HG03135 (cell line): ENCODE data around the gene HRH1.
"Not testable (repeated sequence)": the region's sequence is repeated elsewhere in the genome, so short reads cannot be mapped to it uniquely, and the experiment has no call there.

Experiments
- ATAC-seq: cut with Tn5 transposase; IDR thresholded peaks from one replicate; pipeline ENCODE4 v1.9.1; 2021; ENCODE audit warnings: mild to moderate bottlenecking, moderate library complexity; ENCODE audit not compliant: unreplicated experiment

Gene HRH1

DNA sequence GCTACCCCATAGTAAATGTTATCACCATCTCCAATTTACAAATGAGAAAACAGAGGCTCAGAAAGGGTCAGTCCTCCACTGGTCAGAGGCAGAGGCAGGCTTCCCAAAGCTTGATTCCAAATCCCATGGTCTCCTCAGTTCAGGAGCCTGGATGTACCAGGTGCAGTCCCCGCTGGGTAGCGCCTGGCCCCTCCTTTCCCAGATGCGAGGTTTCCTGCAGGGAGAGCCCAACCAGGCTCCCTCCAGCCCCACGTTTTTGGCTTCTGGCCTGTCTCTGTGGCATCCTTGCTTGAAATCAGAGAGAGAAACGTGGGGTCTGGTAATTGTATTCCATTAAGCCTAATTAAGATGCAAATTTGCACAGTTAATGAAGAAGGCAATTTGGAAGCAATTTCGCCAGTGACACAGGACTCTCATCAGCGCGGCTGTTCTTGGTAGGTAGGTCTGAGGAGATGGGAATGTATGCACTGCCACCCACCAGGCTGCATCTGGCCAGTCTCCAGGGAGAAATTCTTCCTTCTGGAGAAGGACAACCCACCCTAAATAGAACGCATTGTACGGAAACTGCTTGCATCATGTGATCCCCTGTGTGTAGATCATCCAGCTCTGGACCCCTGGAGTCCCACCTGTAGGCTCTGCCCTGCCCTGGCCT, 50.5 kb downstream of the HRH1 start:
- no peak for ATAC-seq

DNA sequence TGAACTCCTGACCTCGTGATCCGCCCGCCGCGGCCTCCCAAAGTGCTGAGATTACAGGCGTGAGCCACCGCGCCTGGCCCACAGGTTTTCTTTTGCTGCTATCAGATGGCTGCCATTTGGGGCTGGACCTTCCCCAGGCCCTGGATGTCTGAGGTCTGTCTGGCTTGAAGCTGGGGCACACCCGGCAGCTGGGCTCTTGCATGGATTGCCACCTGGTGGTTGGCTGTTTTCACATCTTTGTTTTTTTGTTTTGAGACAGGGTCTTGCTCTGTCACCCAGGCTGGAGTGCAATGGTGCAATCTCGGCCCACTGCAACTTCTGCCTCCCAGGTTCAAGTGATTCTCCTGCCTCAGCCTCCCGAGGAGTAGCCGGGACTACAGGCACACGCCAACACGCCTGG, 51.6 kb downstream of the HRH1 start:
- not testable (repeated sequence) for ATAC-seq

DNA sequence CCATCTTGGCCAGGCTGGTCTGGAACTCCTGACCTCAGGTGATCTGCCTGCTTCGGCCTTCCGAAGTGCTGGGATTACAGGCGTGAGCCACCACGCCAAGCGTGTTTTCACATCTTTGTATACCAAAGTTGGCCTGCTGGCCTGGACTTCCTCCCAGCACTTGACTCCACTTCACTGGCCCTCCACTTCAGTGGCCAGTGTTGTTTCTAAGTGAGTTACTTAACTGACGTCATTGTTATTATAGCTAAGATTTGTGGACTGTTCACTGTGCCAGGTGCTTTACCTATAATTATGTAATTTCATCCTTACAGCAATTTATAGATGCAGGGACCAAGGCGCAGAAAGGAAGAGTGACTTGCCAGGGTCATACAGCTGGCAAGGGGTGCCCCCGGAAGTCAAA, 52.0 kb downstream of the HRH1 start:
- ATAC-seq = no peak

DNA sequence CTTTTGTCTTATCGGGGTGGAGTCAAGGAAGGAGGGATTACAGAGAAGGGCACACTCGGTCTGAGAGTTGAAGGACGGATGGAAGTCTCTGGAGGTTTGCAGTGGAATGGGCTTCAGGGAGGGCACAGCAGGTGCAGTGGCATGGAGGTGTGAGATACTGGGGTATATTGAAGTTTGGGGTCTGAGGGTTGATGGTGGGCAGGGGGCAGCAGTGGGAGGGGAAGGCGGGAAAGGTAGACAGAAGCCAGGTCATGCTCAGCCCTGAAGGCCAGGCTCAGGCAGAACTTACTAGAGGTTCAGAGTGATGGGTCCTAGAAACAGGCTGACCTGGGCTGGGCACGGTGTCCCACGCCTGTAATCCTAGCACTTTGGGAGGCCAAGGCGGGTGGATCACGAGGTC, 52.7 kb downstream of the HRH1 start:
- no peak for ATAC-seq

DNA sequence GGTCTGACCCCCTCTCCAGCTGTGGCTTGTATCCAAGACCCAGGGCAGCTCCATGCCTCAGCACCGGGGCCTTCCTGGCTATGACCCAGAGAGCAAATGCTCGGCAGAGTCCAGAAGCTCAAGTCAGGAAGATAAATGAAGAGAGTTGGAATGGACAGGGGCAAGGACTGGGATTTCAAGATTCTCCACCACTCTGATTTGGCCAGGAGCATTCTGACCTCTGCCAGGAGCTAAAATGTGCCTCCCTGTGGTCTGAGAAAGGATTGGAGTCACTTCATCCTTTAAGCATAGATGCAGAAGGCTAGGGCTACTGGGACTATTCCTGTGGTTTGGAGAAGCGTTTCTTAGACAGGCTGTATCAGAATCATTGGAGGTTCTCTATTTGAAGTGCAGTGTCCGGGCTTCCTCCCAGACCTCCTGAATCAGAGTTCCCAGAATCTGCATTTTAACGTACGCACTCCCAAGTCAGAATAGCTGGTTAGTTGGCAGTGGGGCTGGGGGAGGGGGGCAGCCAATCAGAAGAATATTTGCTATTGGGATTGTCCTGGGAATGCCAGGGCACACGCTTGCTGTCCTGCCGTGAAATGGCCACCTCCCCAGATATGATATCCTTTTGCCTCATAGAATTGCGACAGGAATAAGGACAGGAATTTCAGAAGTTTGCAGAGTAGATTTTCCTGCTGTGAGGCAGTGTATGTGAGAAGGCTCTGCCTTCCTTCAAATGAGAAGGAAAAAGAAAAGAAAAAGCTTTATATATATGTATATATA, 57.4 kb downstream of the HRH1 start:
- ATAC-seq = no peak

DNA sequence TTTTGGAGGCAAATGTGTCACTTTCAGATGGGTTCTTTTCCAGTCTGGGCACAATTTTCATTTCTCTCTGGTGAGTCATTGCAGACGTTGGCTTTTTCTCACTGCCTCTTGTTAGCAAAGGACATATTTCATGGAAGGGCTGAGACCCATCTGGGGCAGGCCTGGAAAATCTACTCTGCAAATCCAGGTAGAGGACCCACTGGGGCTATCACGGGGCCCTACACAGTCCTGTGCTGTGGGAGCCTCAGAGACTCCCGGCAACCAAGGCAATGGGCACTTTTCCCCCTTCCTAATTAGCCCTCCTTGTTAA, 58.0 kb downstream of the HRH1 start:
- ATAC-seq = no peak

DNA sequence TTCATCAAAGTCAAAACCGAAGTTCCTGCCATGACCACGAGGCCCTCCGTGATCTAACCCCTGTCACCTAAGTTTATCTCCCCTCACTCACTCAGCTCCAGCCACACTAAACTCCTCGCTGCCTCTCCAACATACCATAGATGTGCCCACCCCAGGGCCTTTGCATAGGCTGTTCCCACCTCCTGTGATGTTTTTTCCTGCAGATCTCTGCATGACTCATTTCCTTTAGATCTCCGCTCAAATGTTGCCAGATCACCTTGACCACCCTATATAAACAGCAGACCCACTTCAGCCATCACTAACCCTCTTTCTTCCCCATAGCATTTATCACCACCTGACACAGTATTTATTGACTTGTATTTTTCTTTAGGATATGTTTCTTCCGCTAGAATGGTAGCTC, 58.5 kb downstream of the HRH1 start:
- ATAC-seq = no peak

DNA sequence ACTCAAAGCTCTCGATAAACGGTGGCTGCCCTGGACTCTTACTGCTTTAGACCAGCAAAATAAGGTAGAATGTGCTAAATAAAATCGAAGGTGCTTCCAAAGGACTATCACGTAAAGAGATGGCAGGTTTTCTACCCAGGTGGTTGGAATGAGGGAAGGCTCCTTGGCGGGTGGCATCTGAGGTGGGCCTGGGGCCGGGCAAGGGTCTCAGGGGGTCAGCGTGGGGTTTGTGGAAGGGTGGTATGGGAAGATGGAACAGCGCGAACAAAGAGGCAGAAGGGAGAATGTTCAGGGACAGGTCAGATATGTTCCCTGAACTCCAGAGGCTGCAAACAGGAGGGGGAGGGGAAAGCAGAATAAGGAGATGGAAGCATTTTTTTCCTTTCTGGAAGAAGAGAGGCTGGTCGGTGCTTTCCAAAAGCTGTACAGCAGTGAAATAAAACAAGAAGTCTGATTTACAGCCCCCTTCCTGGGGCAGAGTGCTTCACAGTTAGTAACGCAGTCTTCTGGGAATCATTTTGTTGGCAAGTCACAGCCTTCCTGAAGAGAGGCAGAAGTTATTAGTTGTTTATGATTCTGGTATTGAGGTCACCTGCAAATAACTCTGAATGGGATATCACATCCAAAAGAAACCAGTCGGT, 59.6 kb downstream of the HRH1 start:
- ATAC-seq = no peak

DNA sequence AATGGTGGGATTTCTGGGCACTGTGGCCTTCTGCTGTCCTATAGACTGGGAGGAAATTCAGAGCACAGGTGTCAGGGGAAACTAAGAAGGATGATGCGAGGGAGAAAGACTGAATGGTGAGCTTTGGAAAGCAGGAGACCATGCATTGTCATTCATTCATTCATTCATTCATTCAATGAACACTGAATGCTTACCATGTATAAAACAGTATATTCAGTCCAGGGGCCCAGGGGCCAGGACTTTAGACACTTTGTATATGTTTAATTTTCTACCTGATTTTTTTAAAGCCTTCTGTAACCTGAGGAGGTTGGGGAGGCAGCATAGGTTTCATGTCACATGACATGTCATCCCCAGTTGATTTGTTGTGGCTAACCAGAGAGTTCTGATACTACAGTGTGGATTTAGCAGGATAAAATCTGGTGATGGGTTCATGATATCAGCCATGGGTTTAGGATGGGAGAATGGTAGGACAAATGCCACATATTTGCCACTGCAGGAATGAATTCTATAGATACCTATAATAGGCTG, 60.2 kb downstream of the HRH1 start:
- no peak for ATAC-seq

DNA sequence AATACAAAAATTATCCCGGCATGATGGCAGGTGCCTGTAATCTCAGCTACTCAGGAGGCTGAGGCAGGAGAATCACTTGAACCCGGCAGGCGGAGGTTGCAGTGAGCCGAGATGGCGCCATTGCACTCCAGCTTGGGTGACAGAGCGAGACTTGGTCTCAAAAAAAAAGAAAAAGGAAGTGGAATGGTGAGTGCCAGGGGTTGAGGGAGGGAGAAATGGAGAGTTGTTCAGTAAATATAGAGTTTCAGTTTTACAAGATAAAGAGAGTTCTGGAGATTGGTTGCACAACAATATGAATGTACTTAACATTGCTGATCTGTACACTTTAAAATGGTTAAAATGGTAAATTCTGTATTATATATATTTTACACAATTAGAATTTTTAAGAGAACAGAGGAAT, 63.1 kb downstream of the HRH1 start:
- ATAC-seq = not testable (repeated sequence)

DNA sequence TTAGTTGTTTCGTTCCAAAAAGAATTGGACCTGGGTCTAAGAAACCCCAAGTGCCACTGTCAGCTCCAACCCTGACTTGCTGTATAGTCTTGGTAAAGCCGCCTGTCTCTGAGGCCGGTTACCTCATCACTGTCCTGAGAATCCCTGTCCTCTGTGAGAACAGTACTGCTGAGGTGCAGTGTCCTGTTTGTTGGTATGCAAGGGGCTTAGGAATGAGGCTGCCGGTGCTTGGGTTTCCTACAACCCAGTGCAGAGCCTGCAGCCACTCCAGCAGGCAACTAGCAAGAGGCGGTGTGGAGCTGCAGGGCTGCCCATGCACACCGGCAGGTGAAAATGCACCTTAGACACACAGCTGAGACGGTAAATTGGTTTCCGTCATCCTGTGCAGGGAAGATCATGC, 65.9 kb downstream of the HRH1 start:
- ATAC-seq = no peak

DNA sequence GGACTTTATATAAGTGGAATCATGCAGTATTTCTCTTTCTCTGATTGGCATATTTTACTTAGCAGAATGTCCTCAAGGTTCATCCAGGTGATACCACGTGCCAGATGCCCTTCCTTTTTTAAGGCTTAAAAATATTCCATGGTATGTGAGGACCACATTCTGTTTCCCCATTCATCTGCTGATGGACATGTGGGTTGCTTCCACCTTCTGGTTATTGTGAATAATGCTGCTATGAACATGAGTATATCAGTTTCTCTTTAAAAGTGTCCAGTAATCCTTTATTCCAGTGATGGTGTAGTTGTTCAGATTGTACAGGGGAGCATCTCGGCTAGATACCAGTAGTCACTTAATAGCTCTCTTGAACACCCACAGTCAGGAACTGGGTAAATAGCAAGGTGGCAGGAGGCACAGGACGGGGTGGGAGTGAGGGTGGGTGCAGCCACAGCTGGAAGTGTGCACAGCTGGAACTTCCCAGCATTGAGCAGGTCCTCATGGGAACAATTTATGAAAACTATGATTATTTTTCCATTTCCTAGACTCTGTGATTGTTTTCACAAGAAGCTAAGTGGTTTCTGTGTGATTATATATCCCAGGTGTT, 67.6 kb downstream of the HRH1 start:
- ATAC-seq = no peak

DNA sequence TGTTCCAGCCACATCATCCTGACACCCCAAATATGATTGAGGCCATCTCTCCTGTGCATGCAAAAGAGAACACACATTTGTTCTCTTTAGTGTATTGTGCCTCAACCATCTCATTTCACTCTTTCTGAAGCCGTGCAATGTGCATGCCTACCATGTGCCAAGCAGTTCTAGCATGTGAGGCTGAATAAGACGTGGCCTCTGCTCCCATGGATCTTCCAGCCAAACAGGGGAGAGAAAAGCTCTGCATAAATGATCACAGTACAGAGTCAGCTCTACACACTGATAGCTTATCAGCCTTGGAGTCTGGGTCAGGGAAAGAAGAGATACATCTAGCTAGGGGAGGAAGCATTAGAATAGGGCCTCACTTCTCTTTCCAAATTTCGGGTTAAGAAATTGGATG, 69.7 kb downstream of the HRH1 start:
- ATAC-seq = no peak

DNA sequence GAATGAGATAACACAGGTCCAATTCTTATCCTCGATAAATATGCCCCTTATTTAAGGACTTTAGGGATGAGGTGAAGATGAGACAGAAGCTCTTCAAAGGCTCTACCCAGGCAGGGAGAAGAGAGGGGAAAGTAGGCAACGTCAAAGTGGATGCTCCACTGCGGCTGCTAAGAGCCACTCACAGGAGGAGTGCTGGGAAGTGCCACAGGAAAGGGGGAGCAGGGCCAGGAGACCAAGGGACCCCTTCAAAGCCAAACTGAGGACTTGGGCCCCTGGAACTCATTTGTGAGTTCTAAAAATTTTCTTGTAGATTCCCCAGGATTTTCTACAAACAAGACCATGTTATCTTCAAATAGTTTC, 70.6 kb downstream of the HRH1 start:
- no peak for ATAC-seq

DNA sequence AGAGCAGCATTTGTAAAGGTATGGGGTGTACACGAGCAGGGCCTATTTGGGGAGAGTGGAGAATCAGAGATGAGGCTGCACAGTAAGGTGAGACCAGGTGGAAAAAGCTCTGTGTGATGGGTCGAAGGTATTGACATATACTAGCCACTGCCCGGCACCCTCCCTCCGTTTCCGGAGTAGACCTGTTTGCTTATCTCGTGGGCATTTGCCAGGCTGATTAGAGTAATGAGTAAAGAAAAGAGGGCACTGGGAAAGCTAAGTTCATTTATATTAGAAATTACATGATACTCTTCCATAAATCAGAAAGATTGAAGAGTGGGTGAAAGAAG, 71.7 kb downstream of the HRH1 start:
- no peak for ATAC-seq

DNA sequence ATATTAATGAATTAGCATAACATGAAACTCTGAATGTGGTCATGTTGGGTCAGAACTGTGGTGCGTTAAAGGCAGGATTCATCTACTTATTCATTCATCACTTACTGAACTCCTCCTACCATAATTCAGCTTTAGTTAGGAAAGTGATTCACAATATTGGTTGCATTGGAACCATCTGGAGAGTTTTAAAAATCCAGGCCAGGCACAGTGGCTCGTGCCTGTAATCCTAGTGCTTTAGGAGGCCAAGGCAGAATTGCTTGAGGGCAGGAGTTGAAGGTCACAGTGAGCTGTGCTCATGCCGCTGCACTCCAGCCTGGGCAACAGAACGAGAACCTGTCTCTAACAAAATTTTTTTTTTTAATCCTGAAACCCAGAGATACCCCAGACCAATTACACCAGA, 73.7 kb downstream of the HRH1 start:
- no peak for ATAC-seq

DNA sequence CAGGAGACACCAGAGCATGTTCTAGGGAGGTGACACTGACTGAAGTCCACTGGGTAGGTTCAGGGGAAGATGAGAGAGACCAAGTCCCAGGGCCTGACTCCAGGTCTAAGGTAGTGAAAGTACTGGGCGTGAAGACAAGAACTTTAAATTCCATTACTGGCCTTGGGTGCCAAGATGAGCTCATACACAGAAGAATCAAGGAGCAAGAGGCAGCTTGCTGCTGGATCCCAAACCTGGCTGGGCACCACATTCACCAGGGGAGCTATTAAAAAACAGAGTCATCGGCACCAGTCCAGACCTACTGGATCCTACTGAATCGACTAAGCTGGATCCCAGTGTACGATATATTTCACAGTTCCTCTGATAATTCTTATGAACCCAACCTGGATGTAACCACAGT, 75.8 kb downstream of the HRH1 start:
- ATAC-seq = no peak

DNA sequence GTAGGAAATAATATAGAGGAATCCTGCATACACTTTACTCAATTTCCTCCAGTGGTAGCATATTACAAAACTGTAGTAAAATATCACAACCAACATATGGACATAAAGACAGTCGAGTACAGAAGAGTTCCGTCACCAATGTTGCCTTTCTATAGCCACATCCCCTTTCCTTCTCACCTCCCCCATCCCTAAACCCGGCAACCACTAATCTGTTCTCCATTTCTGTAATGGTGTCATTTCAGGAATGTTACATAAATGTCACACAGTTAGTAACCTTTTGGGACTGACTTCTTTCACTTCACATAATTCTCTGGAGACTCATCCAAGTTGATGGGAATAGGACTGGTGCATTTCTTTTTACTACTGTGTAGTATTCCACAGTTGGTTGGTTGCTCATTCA, 76.5 kb downstream of the HRH1 start:
- ATAC-seq = no peak

DNA sequence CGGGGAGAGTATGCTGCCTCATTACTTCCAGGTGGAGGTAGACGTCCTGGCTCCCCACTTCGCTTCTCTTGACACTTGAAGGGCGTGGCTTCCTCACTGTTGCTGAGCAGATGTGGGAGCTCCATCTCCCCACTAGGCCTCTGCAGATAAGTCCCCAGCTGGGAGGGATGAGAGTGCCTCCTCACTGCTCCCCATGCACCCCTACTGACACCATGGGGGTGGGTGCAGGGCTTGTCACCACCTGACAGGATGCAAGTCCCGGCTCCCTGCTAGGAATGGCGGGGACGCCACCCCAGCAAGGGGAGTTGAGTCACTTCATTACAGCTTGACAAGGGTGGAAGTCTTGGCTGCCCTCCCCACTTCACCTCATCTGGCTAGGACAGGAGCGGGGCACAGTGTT, 81.1 kb downstream of the HRH1 start:
- no peak for ATAC-seq

DNA sequence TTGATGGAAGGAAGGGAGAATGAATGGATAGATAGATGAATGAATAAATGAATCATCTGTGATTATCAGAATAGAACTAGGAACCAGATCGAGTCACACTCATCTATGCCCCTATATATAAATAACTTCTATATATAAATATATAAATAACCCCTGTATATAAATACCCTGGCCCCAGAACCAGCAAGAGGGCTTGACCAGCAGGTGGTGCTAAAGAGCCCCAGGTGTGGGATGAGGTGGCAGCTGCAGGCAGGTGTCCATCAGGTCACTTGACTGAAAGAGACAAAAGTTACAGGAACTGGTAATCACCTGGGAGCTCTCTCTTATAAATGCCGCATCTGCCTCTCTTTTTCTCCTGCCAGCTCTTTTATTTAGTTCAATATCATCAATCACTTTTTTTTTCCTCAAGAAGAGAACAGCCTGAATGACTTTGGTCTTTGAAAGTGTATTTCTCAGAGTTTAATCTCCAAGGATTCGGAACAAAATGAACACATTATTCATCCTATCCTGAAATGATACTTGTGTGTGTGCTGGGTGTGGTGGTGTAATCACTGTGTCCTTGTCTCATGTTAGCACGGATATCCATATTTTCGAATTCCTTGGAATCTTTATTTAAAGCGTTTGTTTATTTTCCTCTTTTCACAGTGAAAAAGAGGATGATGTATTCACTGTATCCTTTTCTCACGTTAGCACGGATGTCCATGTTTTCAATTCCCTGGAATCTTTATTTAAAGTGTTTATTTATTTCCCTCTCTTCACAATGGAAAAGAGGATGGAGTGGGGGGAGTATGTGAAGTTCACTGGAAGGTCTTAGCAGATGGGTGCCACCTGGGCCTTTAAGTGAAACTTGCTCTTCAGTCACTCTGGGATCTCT, 82.5 kb downstream of the HRH1 start:
- no peak for ATAC-seq

DNA sequence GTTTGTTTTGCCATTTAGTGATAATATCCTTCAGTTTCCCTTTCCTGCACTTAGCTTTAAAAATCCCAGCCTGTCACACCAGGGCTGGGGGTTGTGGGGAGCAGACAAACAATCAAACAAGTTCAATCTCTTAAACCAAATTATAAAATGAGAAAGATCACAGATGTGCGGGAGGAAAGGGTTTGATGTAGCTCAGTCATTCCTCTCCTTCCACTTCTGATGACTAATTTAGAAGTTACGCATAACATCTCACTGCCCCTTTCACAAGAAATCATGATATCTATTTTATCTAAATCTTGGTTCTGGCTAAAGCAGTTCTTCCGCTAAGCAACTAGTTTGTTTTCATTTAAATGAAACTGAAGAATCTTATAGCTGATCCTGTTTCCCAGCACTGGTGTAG, 83.8 kb downstream of the HRH1 start:
- ATAC-seq = no peak
